Smooth muscle cell (in vitro differentiated cells): ENCODE measurements around the gene SPSB4. TPM values are rescaled to one million over a fixed set of nuclear protein-coding genes. Genes with fewer than 3 reads are reported as not detected.

Experiments used
- DNase-seq: peaks from one replicate; lab custom pipeline; 2025; ENCODE audit not compliant: unreplicated experiment; lab: John Stamatoyannopoulos, UW
- H2AFZ ChIP-seq: fragments of 200-600 bp; sonication (generic); 2 replicates; pipeline ENCODE4 v1.6.0; 2016; ENCODE audit warnings: antibody characterized with exemption, low read depth, mild to moderate bottlenecking
- H3F3A ChIP-seq: fragments of 200-600 bp; sonication (generic); 2 replicates; pipeline ENCODE4 v1.6.0; 2017; ENCODE audit warnings: antibody characterized with exemption, low read depth
- H3K27ac ChIP-seq: fragments of 200-600 bp; sonication (generic); 2 replicates; pipeline ENCODE4 v1.5.1; 2016; ENCODE audit warnings: low read depth, mild to moderate bottlenecking
- H3K27me3 ChIP-seq: fragments of 200-600 bp; sonication (generic); 2 replicates; pipeline ENCODE4 v1.6.1; 2016; ENCODE audit warnings: low read depth, mild to moderate bottlenecking
- H3K36me3 ChIP-seq: fragments of 200-600 bp; sonication (generic); 2 replicates; pipeline ENCODE4 v1.5.1; 2016; ENCODE audit warnings: low read depth
- H3K4me1 ChIP-seq: fragments of 200-600 bp; sonication (generic); 2 replicates; pipeline ENCODE4 v1.5.1; 2016; ENCODE audit warnings: low read depth
- H3K4me2 ChIP-seq: fragments of 200-600 bp; sonication (generic); 2 replicates; pipeline ENCODE4 v1.6.0; 2016; ENCODE audit warnings: mild to moderate bottlenecking
- H3K4me3 ChIP-seq: fragments of 200-600 bp; sonication (generic); 2 replicates; pipeline ENCODE4 v1.5.1; 2016; ENCODE audit warnings: mild to moderate bottlenecking
- H3K79me2 ChIP-seq: fragments of 200-600 bp; sonication (generic); 2 replicates; pipeline ENCODE4 v1.6.0; 2016; ENCODE audit warnings: low read depth, mild to moderate bottlenecking
- H3K9ac ChIP-seq: fragments of 200-600 bp; sonication (generic); 2 replicates; pipeline ENCODE4 v1.6.0; 2016; ENCODE audit warnings: low read depth
- H3K9me3 ChIP-seq: fragments of 200-600 bp; sonication (generic); replicated peaks from 2 replicates; pipeline ENCODE4 v1.5.1; 2016; ENCODE audit warnings: low read depth
- H4K20me1 ChIP-seq: fragments of 200-600 bp; sonication (generic); 2 replicates; pipeline ENCODE4 v1.6.0; 2016; ENCODE audit warnings: low read depth
- CTCF ChIP-seq: fragments of 200-600 bp; sonication (generic); IDR thresholded peaks from 2 replicates; pipeline ENCODE4 v1.5.1; 2017; ENCODE audit warnings: borderline replicate concordance, mild to moderate bottlenecking, antibody characterized with exemption; ENCODE audit not compliant: insufficient read depth, poor library complexity, severe bottlenecking
- WGBS: methylation state at CpG from one replicate; pipeline ENCODE4 v1.1.7; 2016; ENCODE audit warnings: low lambda C conversion rate; 5-methylcytosine and 5-hydroxymethylcytosine counted together
- polyA plus RNA-seq: library from polyadenylated mRNA; unstranded; fragments of >200 nt; fragmentation: Nextera tagmentation; extraction: Ambion mirVana; gene quantifications from 2 replicates; pipeline ENCODE4 v1.2.1, GENCODE V29; 2016
- total RNA-seq: library from RNA; depleted of rRNA; stranded (reverse); fragments of >200 nt; gene quantifications from 2 replicates; pipeline ENCODE4 v1.2.3, GENCODE V29; 2014

The SPSB4 gene
- total and polyA plus RNA-seq, 2 experiments from 2014 or later: 1.8 to 3.9 TPM

DNA sequence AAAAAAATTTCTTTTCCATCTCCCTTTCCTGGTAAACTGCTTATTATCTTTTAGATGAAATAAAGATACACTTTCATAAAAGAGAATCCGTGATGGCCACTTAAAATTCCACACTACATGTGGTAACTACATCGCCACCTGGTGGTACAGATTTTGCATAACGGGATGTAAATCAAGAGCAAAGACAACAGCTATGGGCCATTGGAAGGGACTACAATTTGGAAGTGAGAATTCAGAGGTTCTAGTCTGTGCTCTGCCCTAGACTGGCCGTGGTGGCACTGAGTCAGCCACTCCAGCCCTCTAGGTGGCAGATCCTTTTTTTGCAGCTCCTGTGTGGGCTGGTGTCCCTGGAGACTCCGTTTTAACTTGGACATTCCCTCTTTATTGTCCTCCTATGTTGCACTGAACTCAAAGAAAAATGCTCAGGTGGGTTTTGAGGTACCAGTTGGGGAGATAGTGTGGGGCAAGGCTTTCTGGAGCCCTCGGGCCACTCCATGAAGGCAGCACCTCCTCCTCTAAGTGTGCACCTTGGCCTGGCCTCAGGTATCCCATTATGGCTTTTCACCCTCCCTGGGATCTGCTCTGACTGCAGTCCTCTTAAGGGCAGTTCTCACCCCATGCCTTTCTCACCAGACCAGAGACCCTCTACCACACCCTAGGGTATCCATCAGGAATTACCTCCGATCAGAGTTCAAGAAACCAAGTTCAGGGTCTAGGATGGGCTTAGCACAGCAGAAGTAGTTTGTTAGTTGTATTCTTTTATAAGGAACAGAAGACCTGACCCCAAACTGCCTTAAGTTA lies 54.9 kb downstream of the SPSB4 start:
- H3K27ac ChIP-seq: no peak overlapping the region
- no peaks in the 10 kb centered on the region for H3F3A ChIP-seq
- H3K9me3 ChIP-seq: no peaks in the 10 kb centered on the region
- peaks cover 10% of the 10 kb centered on the region for H3K4me1 ChIP-seq
- no peak overlapping the region for H3K9ac ChIP-seq
- TF ChIP-seq CTCF: peak; percentile 74
- no peaks in the 10 kb centered on the region for H3K36me3 ChIP-seq
- H3K4me3 ChIP-seq: no peak overlapping the region
- H3K27me3 ChIP-seq: no peaks in the 10 kb centered on the region
- 41% methylated on average over 7 of the region's 7 CpGs for WGBS
- H3K4me2 ChIP-seq: no peak overlapping the region
- no peak overlapping the region for H2AFZ ChIP-seq
- no peaks in the 10 kb centered on the region for H3K79me2 ChIP-seq
- DNase-seq: peak; percentile 2
- H4K20me1 ChIP-seq: no peaks in the 10 kb centered on the region

DNA sequence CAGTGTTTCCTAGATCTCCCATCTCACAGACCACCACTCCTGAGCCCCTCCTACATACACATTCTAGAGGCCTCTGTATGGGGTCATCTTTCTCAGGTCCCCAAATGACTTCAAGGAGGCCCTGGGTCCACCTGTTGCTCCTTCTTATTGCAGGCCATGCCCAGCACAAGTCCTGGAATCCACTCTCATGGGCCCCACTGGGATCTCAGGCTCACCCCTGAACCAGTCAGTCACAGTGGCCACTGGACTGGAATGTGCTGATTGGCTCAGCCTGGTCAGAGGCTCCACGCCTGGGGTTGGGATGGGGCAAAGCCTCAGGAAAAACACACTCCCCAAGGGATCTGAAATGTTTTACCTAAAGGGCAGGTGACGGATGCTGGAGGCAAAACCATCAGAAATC lies 55.7 kb downstream of the SPSB4 start:
- H3K79me2 ChIP-seq: no peaks in the 10 kb centered on the region
- 97% methylated on average over 2 of the region's 2 CpGs for WGBS
- H3K27ac ChIP-seq: no peak overlapping the region
- no peak for TF ChIP-seq CTCF
- peaks cover 10% of the 10 kb centered on the region for H3K4me1 ChIP-seq
- no peaks in the 10 kb centered on the region for H4K20me1 ChIP-seq
- no peak overlapping the region for H3K4me2 ChIP-seq
- H3K27me3 ChIP-seq: no peaks in the 10 kb centered on the region
- no peaks in the 10 kb centered on the region for H3F3A ChIP-seq
- H3K36me3 ChIP-seq: no peaks in the 10 kb centered on the region
- no peak overlapping the region for H3K4me3 ChIP-seq
- no peak overlapping the region for H3K9ac ChIP-seq
- no peak for DNase-seq
- H3K9me3 ChIP-seq: no peaks in the 10 kb centered on the region
- H2AFZ ChIP-seq: no peak overlapping the region

DNA sequence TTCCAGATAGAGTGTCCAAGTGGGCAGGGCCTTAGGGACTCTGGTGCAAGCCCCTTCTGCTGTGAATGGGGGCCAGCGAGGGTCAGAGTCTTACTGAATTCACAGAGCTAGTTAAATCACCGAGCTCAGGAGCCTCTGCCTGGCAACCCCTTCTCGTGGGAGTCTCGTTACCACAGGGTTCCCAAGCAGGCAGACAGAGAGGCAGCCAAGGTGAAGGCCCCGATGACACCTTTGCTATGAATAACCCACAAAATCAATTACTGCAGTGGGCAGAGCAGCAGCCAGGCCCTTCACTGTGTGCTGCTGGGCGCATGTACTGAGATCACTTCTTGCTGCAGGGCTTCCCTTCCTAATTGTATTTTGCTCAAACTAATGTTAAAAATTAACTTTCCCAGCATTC lies 56.9 kb downstream of the SPSB4 start:
- TF ChIP-seq CTCF: no peak
- no peak for DNase-seq
- Histone ChIP-seq H3K79me2 (no peaks in the 10 kb centered on the region), H3F3A (no peaks in the 10 kb centered on the region), H3K4me2 (no peak overlapping the region), H3K4me1 (peaks cover 10% of the 10 kb centered on the region), H2AFZ (no peak overlapping the region), H3K27me3 (no peaks in the 10 kb centered on the region), H3K27ac (no peak overlapping the region), H3K9ac (no peak overlapping the region), H3K36me3 (no peaks in the 10 kb centered on the region), H3K4me3 (no peak overlapping the region), H3K9me3 (no peaks in the 10 kb centered on the region), H4K20me1 (no peaks in the 10 kb centered on the region)
- WGBS: 92% methylated on average over 6 of the region's 6 CpGs

DNA sequence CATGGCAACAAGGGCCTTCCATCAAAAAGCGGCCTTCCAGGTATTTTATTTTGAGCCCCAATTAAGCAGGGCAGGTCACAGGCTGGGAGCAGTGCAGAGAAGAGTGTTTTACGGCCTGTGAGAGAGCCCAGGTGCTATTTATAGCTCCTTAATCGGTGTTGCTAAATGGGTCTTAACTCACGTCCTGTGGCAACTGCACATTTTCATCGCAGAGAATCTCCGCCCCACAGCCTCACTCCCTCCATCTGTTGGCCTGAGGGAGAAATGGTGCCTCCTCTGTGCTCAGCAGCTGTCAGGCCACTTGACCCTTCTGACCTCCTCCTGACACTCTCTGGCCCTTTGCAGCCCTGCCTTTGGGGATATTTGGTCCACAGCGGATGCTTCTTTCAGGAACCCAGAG lies 58.6 kb downstream of the SPSB4 start:
- no peak overlapping the region for H3K4me2 ChIP-seq
- H3F3A ChIP-seq: no peaks in the 10 kb centered on the region
- no peak overlapping the region for H2AFZ ChIP-seq
- H3K36me3 ChIP-seq: no peaks in the 10 kb centered on the region
- no peak for TF ChIP-seq CTCF
- H3K9ac ChIP-seq: no peak overlapping the region
- H3K27ac ChIP-seq: no peak overlapping the region
- H3K4me1 ChIP-seq: peaks cover under 1% of the 10 kb centered on the region
- no peaks in the 10 kb centered on the region for H3K9me3 ChIP-seq
- H3K27me3 ChIP-seq: no peaks in the 10 kb centered on the region
- H4K20me1 ChIP-seq: no peaks in the 10 kb centered on the region
- no peak overlapping the region for H3K4me3 ChIP-seq
- H3K79me2 ChIP-seq: no peaks in the 10 kb centered on the region
- 53% methylated on average over 7 of the region's 7 CpGs for WGBS
- no peak for DNase-seq
